Endothelial cell (in vitro differentiated cells): ENCODE results near the gene MAGI3. TPM values are rescaled to one million over a fixed set of nuclear protein-coding genes. Genes with fewer than 3 reads are reported as not detected.

Experiments
- DNase-seq: peaks from one replicate; pipeline ENCODE4 v3.0.0; 2021; ENCODE audit warnings: low spot score
- H3K27ac Mint-ChIP-seq: one replicate; pipeline ENCODE4 v1.8.0; 2021; ENCODE audit warnings: mixed read lengths, inconsistent platforms; ENCODE audit not compliant: unreplicated experiment
- H3K27me3 Mint-ChIP-seq: one replicate; pipeline ENCODE4 v1.8.0; 2021; ENCODE audit warnings: mild to moderate bottlenecking, moderate library complexity, mixed read lengths, inconsistent platforms; ENCODE audit not compliant: unreplicated experiment
- H3K36me3 Mint-ChIP-seq: one replicate; pipeline ENCODE4 v1.8.0; 2021; ENCODE audit warnings: mild to moderate bottlenecking, low read depth, mixed read lengths, inconsistent platforms; ENCODE audit not compliant: unreplicated experiment
- H3K4me1 Mint-ChIP-seq: one replicate; pipeline ENCODE4 v1.8.0; 2021; ENCODE audit warnings: mild to moderate bottlenecking, mixed read lengths, inconsistent platforms; ENCODE audit not compliant: unreplicated experiment
- H3K4me3 Mint-ChIP-seq: one replicate; pipeline ENCODE4 v1.8.0; 2021; ENCODE audit warnings: mild to moderate bottlenecking, mixed read lengths, inconsistent platforms; ENCODE audit not compliant: unreplicated experiment
- H3K9me3 Mint-ChIP-seq: one replicate; pipeline ENCODE4 v1.8.0; 2021; ENCODE audit warnings: mixed read lengths, inconsistent platforms; ENCODE audit not compliant: unreplicated experiment
- CTCF ChIP-seq: fragments of 200-600 bp; sonication (generic); IDR thresholded peaks from one replicate; pipeline ENCODE4 v1.5.0; 2021; ENCODE audit warnings: antibody characterized with exemption; ENCODE audit not compliant: unreplicated experiment
- total RNA-seq: library from RNA; stranded (reverse); fragmentation: NEBNext Ultra II Directional; extraction: Animal tissue kit (Norgen Biotek cat#: 25700); gene quantifications from one replicate; pipeline ENCODE4 v1.2.1, GENCODE V29; 2021; ENCODE audit not compliant: unreplicated experiment

MAGI3 gene
- total RNA-seq, 1 donor from 2014 or later, result 18.9 TPM

GRCh38 chr1:113538225-113538624, 147.9 kb downstream of the MAGI3 start:
- no peaks in the 10 kb centered on the region for H3K9me3 Mint-ChIP-seq
- H3K27me3 Mint-ChIP-seq, result peaks cover under 1% of the 10 kb centered on the region
- DNase-seq, result no peak
- no peak for TF ChIP-seq CTCF
- H3K27ac Mint-ChIP-seq, result no peak overlapping the region
- no peak overlapping the region for H3K4me3 Mint-ChIP-seq
- no peaks in the 10 kb centered on the region for H3K4me1 Mint-ChIP-seq
- H3K36me3 Mint-ChIP-seq, result no peaks in the 10 kb centered on the region

GRCh38 chr1:113540335-113540734, 150.0 kb downstream of the MAGI3 start:
- no peaks in the 10 kb centered on the region for H3K9me3 Mint-ChIP-seq
- no peak overlapping the region for H3K27ac Mint-ChIP-seq
- H3K4me3 Mint-ChIP-seq, result no peak overlapping the region
- no peak for DNase-seq
- peaks cover 1% of the 10 kb centered on the region for H3K27me3 Mint-ChIP-seq
- no peaks in the 10 kb centered on the region for H3K36me3 Mint-ChIP-seq
- H3K4me1 Mint-ChIP-seq, result no peaks in the 10 kb centered on the region
- TF ChIP-seq CTCF, result no peak

- Mint-ChIP-seq H3K27ac (no peak overlapping the region), H3K4me1 (no peaks in the 10 kb centered on the region), H3K27me3 (peaks cover 1% of the 10 kb centered on the region), H3K36me3 (no peaks in the 10 kb centered on the region), H3K9me3 (no peaks in the 10 kb centered on the region), H3K4me3 (no peak overlapping the region)
- no peak for DNase-seq
- no peak for TF ChIP-seq CTCF
Observed at GRCh38 chr1:113541106-113541505, 150.8 kb downstream of the MAGI3 start.

GRCh38 chr1:113542221-113542701, 151.9 kb downstream of the MAGI3 start:
- no peak for DNase-seq
- Mint-ChIP-seq H3K9me3 (no peaks in the 10 kb centered on the region), H3K27me3 (peaks cover 1% of the 10 kb centered on the region), H3K4me1 (no peaks in the 10 kb centered on the region), H3K36me3 (no peaks in the 10 kb centered on the region), H3K4me3 (no peak overlapping the region), H3K27ac (no peak overlapping the region)
- no peak for TF ChIP-seq CTCF

- Mint-ChIP-seq H3K36me3 (no peaks in the 10 kb centered on the region), H3K9me3 (no peaks in the 10 kb centered on the region), H3K4me1 (no peaks in the 10 kb centered on the region), H3K4me3 (no peak overlapping the region), H3K27me3 (peaks cover 1% of the 10 kb centered on the region), H3K27ac (no peak overlapping the region)
- no peak for TF ChIP-seq CTCF
- DNase-seq, result no peak
Observed at GRCh38 chr1:113543110-113543509, 152.8 kb downstream of the MAGI3 start.
